ENCODE results near the gene TAF1B. TPM values are rescaled to one million over a fixed set of nuclear protein-coding genes. Genes with fewer than 3 reads are reported as not detected.

TAF1B gene
- total RNA-seq, 5 donors from 2014 or later (not counting 1 experiment from before 2014, with no cell fraction given) = 9.2 to 21.7 (median 15.2) TPM

DNA sequence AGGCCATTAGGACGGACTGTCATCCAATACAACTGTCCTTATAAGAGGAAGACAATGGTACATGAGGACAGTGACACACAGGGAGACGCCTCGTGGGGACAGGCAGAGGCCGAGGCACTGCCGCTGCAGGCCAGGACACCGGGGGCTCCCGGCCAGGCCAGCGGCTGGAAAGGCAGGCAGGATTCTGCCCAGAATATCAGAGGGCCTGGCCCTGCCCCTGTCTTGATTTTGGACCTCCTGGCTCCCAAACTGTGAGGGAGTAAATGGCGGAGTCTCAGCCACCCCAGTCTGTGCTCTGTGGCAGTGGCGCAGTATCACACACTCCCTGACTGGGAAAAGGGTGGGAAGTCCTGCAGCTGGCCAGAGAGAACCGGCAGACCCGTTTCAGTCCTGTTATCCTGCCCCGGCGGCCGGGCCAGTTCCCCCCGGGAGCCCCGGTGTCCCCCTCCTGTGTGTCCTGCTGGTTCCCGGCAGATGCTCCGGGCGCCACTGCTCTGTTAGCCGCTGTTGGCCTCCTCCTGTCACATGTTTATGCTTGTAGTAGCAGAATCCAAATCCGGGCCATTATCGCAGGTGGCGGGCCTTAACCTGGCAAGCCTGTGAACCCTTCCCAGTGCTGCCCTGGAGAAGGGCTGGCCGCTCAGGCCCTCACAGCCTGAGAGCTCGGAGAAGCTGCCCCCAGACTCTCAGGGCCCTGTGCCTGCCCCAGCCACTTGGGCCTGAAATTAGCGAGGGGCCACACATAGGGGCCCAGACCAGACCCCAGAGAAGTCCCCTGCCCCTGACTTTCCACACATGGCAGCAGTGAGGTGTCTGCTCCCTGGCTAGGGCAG lies 31.4 kb upstream of the TAF1B start:
- Histone ChIP-seq H3K27ac (ENCODE audit: low read length) (no peak overlapping the region), H3K4me1 (ENCODE audit: control insufficient read depth in 1 of 2, extremely low read depth in 1 of 2, insufficient read depth in 2 of 2, low read length in 2 of 2) (peaks cover 0 to 17% of the 10 kb centered on the region in 2 experiments), H3K27me3 (replicated peaks in 1 of 2; ENCODE audit: control insufficient read depth in 2 of 2, extremely low read depth in 1 of 2, insufficient read depth in 2 of 2, low read length in 1 of 2) (peaks cover 0 to 30% of the 10 kb centered on the region in 2 experiments), H3K4me3 (ENCODE audit: control insufficient read depth in 1 of 2, extremely low read depth in 1 of 2, low read length in 1 of 2) (no peak overlapping the region), H3K9me3 (no peaks in the 10 kb centered on the region), H3K36me3 (ENCODE audit: control insufficient read depth in 2 of 2, extremely low read depth in 1 of 2, insufficient read depth in 1 of 2, low read length in 1 of 2) (no peaks in the 10 kb centered on the region)
- H3K4me1 Mint-ChIP-seq = peaks cover 11 to 22% (median 19%) of the 10 kb centered on the region in 3 donors
- no peaks in the 10 kb centered on the region for H3K36me3 Mint-ChIP-seq
- ATAC-seq (replicated peaks in 1 of 4) (no peak), DNase-seq (no peak)
- no peaks in the 10 kb centered on the region for H3K9me3 Mint-ChIP-seq
- no peak overlapping the region for H3K27ac Mint-ChIP-seq
- POLR2A ChIA-PET = no interaction called here
- CTCF ChIA-PET = interaction anchor here (0.5 to 1.7 kb wide), 4 partner anchors 11 to 237 kb away, joined by 3 to 5 read pairs (median 4); partner anchors contain the start of gene TAF1B (in 1 of the 2)
- WGBS (ENCODE audit: insufficient coverage) = 92% methylated on average over 26 of the region's 27 CpGs
- H3K4me3 Mint-ChIP-seq = no peak overlapping the region
- peaks cover 0 to 5% of the 10 kb centered on the region in 2 donors for H3K27me3 Mint-ChIP-seq

DNA sequence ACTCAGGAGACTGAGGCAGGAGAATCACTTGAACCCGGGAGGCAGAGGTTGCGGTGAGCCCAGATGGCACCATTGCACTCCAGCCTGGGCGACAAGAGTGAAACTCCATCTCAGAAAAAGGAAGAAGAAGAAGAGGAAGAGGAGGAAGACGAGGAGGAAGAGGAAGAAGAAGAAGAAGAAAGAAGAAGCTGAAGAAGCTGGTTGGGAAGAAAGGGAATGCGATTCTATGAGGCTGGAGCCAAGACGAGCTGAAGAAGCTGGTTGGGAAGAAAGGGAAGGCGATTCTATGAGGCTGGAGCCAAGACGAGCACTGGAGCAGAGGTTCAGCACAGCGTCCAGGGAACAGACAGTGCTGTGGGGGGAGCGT lies 30.3 kb upstream of the TAF1B start:
- Mint-ChIP-seq H3K4me3 (no peak overlapping the region), H3K27ac (no peak overlapping the region), H3K9me3 (no peaks in the 10 kb centered on the region), H3K36me3 (no peaks in the 10 kb centered on the region), H3K27me3 (peaks cover 0 to 5% of the 10 kb centered on the region in 2 donors), H3K4me1 (peaks cover 11 to 25% (median 19%) of the 10 kb centered on the region in 3 donors)
- Histone ChIP-seq H3K36me3 (ENCODE audit: control insufficient read depth in 2 of 2, extremely low read depth in 1 of 2, insufficient read depth in 1 of 2, low read length in 1 of 2) (no peaks in the 10 kb centered on the region), H3K4me1 (ENCODE audit: control insufficient read depth in 1 of 2, extremely low read depth in 1 of 2, insufficient read depth in 2 of 2, low read length in 2 of 2) (peaks cover 0 to 20% of the 10 kb centered on the region in 2 experiments), H3K4me3 (ENCODE audit: control insufficient read depth in 1 of 2, extremely low read depth in 1 of 2, low read length in 1 of 2) (no peak overlapping the region), H3K27me3 (replicated peaks in 1 of 2; ENCODE audit: control insufficient read depth in 2 of 2, extremely low read depth in 1 of 2, insufficient read depth in 2 of 2, low read length in 1 of 2) (peaks cover 0 to 26% of the 10 kb centered on the region in 2 experiments), H3K27ac (ENCODE audit: low read length) (no peak overlapping the region), H3K9me3 (no peaks in the 10 kb centered on the region)
- ATAC-seq (replicated peaks in 1 of 4) (no peak), DNase-seq (no peak)
- 77% methylated on average over 10 of the region's 10 CpGs for WGBS (ENCODE audit: insufficient coverage)
- CTCF ChIA-PET = interaction anchor here (0.5 to 3.1 kb wide), 8 partner anchors 13 to 475 kb away, joined by 3 to 28 read pairs (median 4); partner anchors contain the start of gene TAF1B (in 1 of the 2)
- POLR2A ChIA-PET = interaction anchor here in 1 of 2 donors (0.6 kb wide), 1 partner anchor 240 kb away, joined by 4 read pairs; no protein-coding TSS in a partner anchor

DNA sequence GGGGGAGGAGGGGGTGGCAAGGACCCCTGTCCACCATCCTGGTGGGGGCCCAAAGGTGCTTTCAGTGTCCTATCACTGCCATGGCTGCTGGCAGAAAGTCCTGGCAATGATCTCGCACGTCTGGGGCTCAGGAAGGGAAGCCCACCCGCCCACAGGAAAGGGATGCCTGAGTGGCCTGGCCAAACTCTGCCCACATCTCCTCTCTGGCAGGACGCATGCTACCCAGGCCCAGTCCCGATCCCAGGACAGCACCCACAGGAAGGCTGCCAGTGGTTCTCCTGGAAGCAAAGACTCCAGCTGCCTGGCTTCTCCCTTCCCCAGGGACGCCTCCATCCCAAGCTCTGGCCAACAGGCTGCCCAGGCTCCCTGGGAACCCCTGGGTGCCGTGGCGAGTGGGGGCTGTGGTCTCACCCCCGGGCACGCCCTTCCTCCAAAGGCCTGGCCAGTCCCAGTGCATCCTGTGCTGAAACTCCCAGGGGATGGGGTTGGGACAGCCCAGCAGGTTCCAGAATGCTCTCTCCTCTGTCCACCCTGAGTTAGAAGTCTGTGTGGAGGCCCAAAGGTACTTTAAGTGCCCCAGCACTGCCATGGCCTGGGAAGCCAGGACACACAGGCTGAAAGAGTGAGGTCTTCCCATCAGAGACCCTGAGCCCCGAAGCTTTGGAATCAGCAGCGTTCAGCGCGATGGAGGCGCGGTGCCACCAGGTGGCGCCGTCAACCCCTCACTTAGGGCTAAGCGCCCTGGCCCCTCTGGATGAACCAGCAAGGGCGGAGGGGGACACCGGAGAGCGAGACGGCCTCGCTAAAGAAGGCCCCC lies 29.8 kb upstream of the TAF1B start:
- no peaks in the 10 kb centered on the region for H3K9me3 Mint-ChIP-seq
- H3K27me3 Mint-ChIP-seq = peaks cover 0 to 8% of the 10 kb centered on the region in 2 donors
- 19% methylated on average over 23 of the region's 24 CpGs for WGBS (ENCODE audit: insufficient coverage)
- DNase-seq = peak; percentile 16 to 81 (median 55)
- CTCF ChIA-PET = interaction anchor here (0.5 to 3.1 kb wide), 11 partner anchors 13 to 1956 kb away, joined by 3 to 28 read pairs (median 4); partner anchors contain the start of gene TAF1B (in 1 of the 2)
- Histone ChIP-seq H3K4me1 (ENCODE audit: control insufficient read depth in 1 of 2, extremely low read depth in 1 of 2, insufficient read depth in 2 of 2, low read length in 2 of 2) (peaks cover 0 to 20% of the 10 kb centered on the region in 2 experiments), H3K36me3 (ENCODE audit: control insufficient read depth in 2 of 2, extremely low read depth in 1 of 2, insufficient read depth in 1 of 2, low read length in 1 of 2) (no peaks in the 10 kb centered on the region), H3K9me3 (no peaks in the 10 kb centered on the region), H3K27ac (ENCODE audit: low read length) (no peak overlapping the region), H3K27me3 (replicated peaks in 1 of 2; ENCODE audit: control insufficient read depth in 2 of 2, extremely low read depth in 1 of 2, insufficient read depth in 2 of 2, low read length in 1 of 2) (peaks cover 0 to 24% of the 10 kb centered on the region in 2 experiments), H3K4me3 (ENCODE audit: control insufficient read depth in 1 of 2, extremely low read depth in 1 of 2, low read length in 1 of 2) (no peak overlapping the region)
- no peak overlapping the region for H3K4me3 Mint-ChIP-seq
- ATAC-seq (replicated peaks in 1 of 4) = peak; percentile 72 to 86 (median 81)
- H3K27ac Mint-ChIP-seq = no peak overlapping the region
- H3K4me1 Mint-ChIP-seq = peaks cover 11 to 25% (median 19%) of the 10 kb centered on the region in 3 donors
- POLR2A ChIA-PET = interaction anchor here in 1 of 2 donors (0.6 to 0.7 kb wide), 2 partner anchors 240 to 1007 kb away, joined by 3 to 4 read pairs; no protein-coding TSS in a partner anchor
- H3K36me3 Mint-ChIP-seq = no peaks in the 10 kb centered on the region

DNA sequence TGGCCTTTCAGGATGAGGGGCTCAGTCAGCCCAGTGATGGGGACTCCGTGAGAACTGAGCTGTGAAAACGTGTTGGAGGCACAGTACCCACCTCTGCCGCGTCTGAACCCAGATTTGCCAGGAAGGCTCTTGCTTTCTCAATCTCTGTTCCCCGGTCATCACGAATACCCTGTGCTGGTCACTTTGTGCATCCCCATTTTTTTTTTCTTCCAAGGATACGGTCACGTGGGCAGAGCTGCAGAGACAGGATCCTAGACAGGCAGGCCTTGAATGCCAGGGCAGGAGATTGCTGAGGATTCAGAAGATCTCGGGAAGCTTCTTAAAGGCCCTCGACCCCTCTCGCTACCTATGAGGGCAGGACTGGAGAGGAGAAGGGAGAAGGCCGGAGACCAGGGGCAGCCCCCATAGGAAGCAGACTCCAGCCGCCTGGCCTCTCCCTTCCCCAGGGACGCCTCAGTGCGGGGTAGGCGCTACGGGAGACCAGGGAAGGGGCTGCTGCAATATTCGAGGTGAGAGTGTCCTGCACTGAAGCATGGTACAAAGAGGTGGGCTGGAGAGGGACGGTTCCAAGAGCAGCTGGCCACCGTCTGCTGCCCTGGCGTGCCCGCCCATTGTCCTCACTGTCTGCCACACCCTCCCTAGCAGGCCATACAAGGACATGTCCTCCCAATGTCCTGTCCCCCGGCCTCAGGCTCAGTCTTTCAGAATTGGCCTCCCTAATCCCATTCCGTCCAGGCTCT lies 29.0 kb upstream of the TAF1B start:
- DNase-seq (no peak), ATAC-seq (replicated peaks in 1 of 4) (no peak)
- Mint-ChIP-seq H3K36me3 (no peaks in the 10 kb centered on the region), H3K4me3 (no peak overlapping the region), H3K4me1 (peaks cover 11 to 25% (median 19%) of the 10 kb centered on the region in 3 donors), H3K27me3 (peaks cover 0 to 8% of the 10 kb centered on the region in 2 donors), H3K27ac (no peak overlapping the region), H3K9me3 (no peaks in the 10 kb centered on the region)
- no peak overlapping the region for H3K4me3 ChIP-seq (ENCODE audit: control insufficient read depth in 1 of 2, extremely low read depth in 1 of 2, low read length in 1 of 2)
- H3K9me3 ChIP-seq = no peaks in the 10 kb centered on the region
- H3K27me3 ChIP-seq (replicated peaks in 1 of 2; ENCODE audit: control insufficient read depth in 2 of 2, extremely low read depth in 1 of 2, insufficient read depth in 2 of 2, low read length in 1 of 2) = peaks cover 0 to 19% of the 10 kb centered on the region in 2 experiments
- no peaks in the 10 kb centered on the region for H3K36me3 ChIP-seq (ENCODE audit: control insufficient read depth in 2 of 2, extremely low read depth in 1 of 2, insufficient read depth in 1 of 2, low read length in 1 of 2)
- peaks cover 0 to 20% of the 10 kb centered on the region in 2 experiments for H3K4me1 ChIP-seq (ENCODE audit: control insufficient read depth in 1 of 2, extremely low read depth in 1 of 2, insufficient read depth in 2 of 2, low read length in 2 of 2)
- CTCF ChIA-PET = interaction anchor here (0.5 to 3.1 kb wide), 10 partner anchors 14 to 233 kb away, joined by 3 to 28 read pairs (median 4); no protein-coding TSS in a partner anchor
- WGBS (ENCODE audit: insufficient coverage) = 74% methylated on average over 15 of the region's 24 CpGs
- H3K27ac ChIP-seq (ENCODE audit: low read length) = no peak overlapping the region
- POLR2A ChIA-PET = interaction anchor here in 1 of 2 donors (0.7 kb wide), 1 partner anchor 1008 kb away, joined by 3 read pairs; no protein-coding TSS in a partner anchor

DNA sequence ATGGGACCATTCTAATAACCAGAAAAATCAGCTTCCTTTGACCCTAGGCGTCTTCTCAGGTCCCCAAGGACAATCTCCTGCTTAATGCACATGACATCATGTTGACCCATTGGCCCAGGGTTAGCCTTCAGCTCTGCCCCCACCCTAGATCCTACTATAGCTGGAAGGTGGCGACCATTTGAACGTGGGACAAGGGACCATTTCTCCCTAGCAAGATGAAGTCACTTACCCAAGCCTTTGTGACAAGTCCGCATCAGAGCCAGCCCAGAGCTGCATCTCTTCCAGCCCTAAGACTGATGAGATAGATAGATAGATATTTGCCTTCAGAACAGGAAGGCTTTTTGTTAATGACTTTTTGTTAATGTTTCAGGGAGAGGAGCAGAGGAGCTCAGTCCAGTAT lies 28.2 kb upstream of the TAF1B start:
- POLR2A ChIA-PET = no interaction called here
- Mint-ChIP-seq H3K9me3 (no peaks in the 10 kb centered on the region), H3K36me3 (no peaks in the 10 kb centered on the region), H3K4me1 (peaks cover 11 to 25% (median 19%) of the 10 kb centered on the region in 3 donors), H3K27ac (no peak overlapping the region), H3K4me3 (no peak overlapping the region), H3K27me3 (peaks cover 0 to 8% of the 10 kb centered on the region in 2 donors)
- CTCF ChIA-PET = interaction anchor here (0.5 to 3.1 kb wide), 13 partner anchors 14 to 672 kb away, joined by 3 to 28 read pairs (median 5); partner anchors contain the start of gene TAF1B (in 1 of the 2)
- Histone ChIP-seq H3K4me3 (ENCODE audit: control insufficient read depth in 1 of 2, extremely low read depth in 1 of 2, low read length in 1 of 2) (no peak overlapping the region), H3K9me3 (no peaks in the 10 kb centered on the region), H3K4me1 (ENCODE audit: control insufficient read depth in 1 of 2, extremely low read depth in 1 of 2, insufficient read depth in 2 of 2, low read length in 2 of 2) (peaks cover 0 to 20% of the 10 kb centered on the region in 2 experiments), H3K27ac (ENCODE audit: low read length) (no peak overlapping the region), H3K36me3 (ENCODE audit: control insufficient read depth in 2 of 2, extremely low read depth in 1 of 2, insufficient read depth in 1 of 2, low read length in 1 of 2) (no peaks in the 10 kb centered on the region), H3K27me3 (replicated peaks in 1 of 2; ENCODE audit: control insufficient read depth in 2 of 2, extremely low read depth in 1 of 2, insufficient read depth in 2 of 2, low read length in 1 of 2) (peaks cover 0 to 25% of the 10 kb centered on the region in 2 experiments)
- 83% methylated on average over 3 of the region's 4 CpGs for WGBS (ENCODE audit: insufficient coverage)
- DNase-seq = no peak
- no peak for ATAC-seq (replicated peaks in 1 of 4)
